ENCODE measurements around the gene NCCRP1.

The NCCRP1 gene

DNA sequence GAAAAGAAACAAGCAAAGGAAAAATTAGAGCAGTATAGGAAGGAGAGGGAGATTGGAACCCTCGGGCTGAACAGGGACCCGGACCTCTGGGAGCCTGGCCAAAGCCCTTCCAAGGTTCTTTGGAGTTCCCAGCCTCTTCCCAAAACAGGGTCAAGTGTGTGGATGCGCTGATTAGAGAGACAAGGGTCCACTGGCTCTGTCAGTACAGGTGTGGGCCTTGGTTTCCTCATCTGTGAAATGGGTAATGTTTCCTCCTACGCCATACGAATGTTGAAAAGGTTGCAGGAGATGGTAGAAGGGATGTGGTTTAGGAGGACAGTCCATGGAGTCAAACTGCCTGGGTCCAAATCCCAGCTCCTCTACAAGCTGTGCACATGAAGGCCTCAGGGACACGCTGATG, 9.4 kb downstream of the NCCRP1 start:
- TF ChIP-seq EZH2phosphoT487 (IDR thresholded peaks at IDR 0.05; ENCODE audit: borderline replicate concordance) (no peak), CTCF (conservative IDR thresholded peaks at IDR 0.05; ENCODE audit: low read length) (no peak)

GRCh38 chr19:39207293-39207836, 10.6 kb downstream of the NCCRP1 start:
- no peaks in the 10 kb centered on the region for H3K27me3 ChIP-seq (ENCODE audit: insufficient read depth, low read length, poor library complexity, severe bottlenecking)
- no peaks in the 10 kb centered on the region for H3F3A ChIP-seq (ENCODE audit: low read depth)
- H2AFZ ChIP-seq (ENCODE audit: low read length): no peak overlapping the region
- H3K79me2 ChIP-seq (ENCODE audit: insufficient read depth, low read length): no peaks in the 10 kb centered on the region
- H3K9me3 ChIP-seq (ENCODE audit: insufficient read depth, low read depth, low read length): no peaks in the 10 kb centered on the region
- H3K4me1 ChIP-seq (ENCODE audit: insufficient read depth, low read length, poor library complexity, severe bottlenecking): no peaks in the 10 kb centered on the region
- no peaks in the 10 kb centered on the region for H3K9me2 ChIP-seq (replicated peaks; ENCODE audit: low read depth, low read length)
- H3K4me3 ChIP-seq (ENCODE audit: low read length, poor library complexity, severe bottlenecking): no peak overlapping the region
- TF ChIP-seq EZH2phosphoT487 (IDR thresholded peaks at IDR 0.05; ENCODE audit: borderline replicate concordance): no peak
- TF ChIP-seq CTCF (conservative IDR thresholded peaks at IDR 0.05; ENCODE audit: low read length): no peak
- no peaks in the 10 kb centered on the region for H4K20me1 ChIP-seq (ENCODE audit: insufficient read depth, low read length, poor library complexity, severe bottlenecking)
- H3K4me2 ChIP-seq (ENCODE audit: low read depth, low read length, poor library complexity, severe bottlenecking): no peak overlapping the region
- no peak overlapping the region for H3K9ac ChIP-seq (ENCODE audit: low read depth, low read length, poor library complexity, severe bottlenecking)
- H3K36me3 ChIP-seq (ENCODE audit: insufficient read depth, low read length): no peaks in the 10 kb centered on the region

More for the DNA sequence above, 9.4 kb downstream of the NCCRP1 start:
- Histone ChIP-seq H3K4me1 (ENCODE audit: insufficient read depth, low read length, poor library complexity, severe bottlenecking) (no peaks in the 10 kb centered on the region), H3K4me2 (ENCODE audit: low read depth, low read length, poor library complexity, severe bottlenecking) (no peak overlapping the region), H3K9ac (ENCODE audit: low read depth, low read length, poor library complexity, severe bottlenecking) (no peak overlapping the region), H3K36me3 (ENCODE audit: insufficient read depth, low read length) (no peaks in the 10 kb centered on the region), H3F3A (ENCODE audit: low read depth) (no peaks in the 10 kb centered on the region), H3K9me2 (replicated peaks; ENCODE audit: low read depth, low read length) (no peaks in the 10 kb centered on the region), H3K9me3 (ENCODE audit: insufficient read depth, low read depth, low read length) (no peaks in the 10 kb centered on the region), H3K79me2 (ENCODE audit: insufficient read depth, low read length) (no peaks in the 10 kb centered on the region), H3K4me3 (ENCODE audit: low read length, poor library complexity, severe bottlenecking) (no peak overlapping the region), H3K27me3 (ENCODE audit: insufficient read depth, low read length, poor library complexity, severe bottlenecking) (no peaks in the 10 kb centered on the region), H2AFZ (ENCODE audit: low read length) (no peak overlapping the region), H4K20me1 (ENCODE audit: insufficient read depth, low read length, poor library complexity, severe bottlenecking) (no peaks in the 10 kb centered on the region)

GRCh38 chr19:39208175-39208795, 11.5 kb downstream of the NCCRP1 start:
- H3K79me2 ChIP-seq (ENCODE audit: insufficient read depth, low read length): no peaks in the 10 kb centered on the region
- no peaks in the 10 kb centered on the region for H3K36me3 ChIP-seq (ENCODE audit: insufficient read depth, low read length)
- no peaks in the 10 kb centered on the region for H3F3A ChIP-seq (ENCODE audit: low read depth)
- no peak overlapping the region for H3K9ac ChIP-seq (ENCODE audit: low read depth, low read length, poor library complexity, severe bottlenecking)
- H2AFZ ChIP-seq (ENCODE audit: low read length): no peak overlapping the region; the same call in 1 of the 2 replicates
- no peaks in the 10 kb centered on the region for H3K4me1 ChIP-seq (ENCODE audit: insufficient read depth, low read length, poor library complexity, severe bottlenecking)
- H3K9me3 ChIP-seq (ENCODE audit: insufficient read depth, low read depth, low read length): no peaks in the 10 kb centered on the region
- no peaks in the 10 kb centered on the region for H3K9me2 ChIP-seq (replicated peaks; ENCODE audit: low read depth, low read length)
- no peak overlapping the region for H3K4me3 ChIP-seq (ENCODE audit: low read length, poor library complexity, severe bottlenecking)
- no peaks in the 10 kb centered on the region for H4K20me1 ChIP-seq (ENCODE audit: insufficient read depth, low read length, poor library complexity, severe bottlenecking)
- TF ChIP-seq CTCF (conservative IDR thresholded peaks at IDR 0.05; ENCODE audit: low read length) (no peak), EZH2phosphoT487 (IDR thresholded peaks at IDR 0.05; ENCODE audit: borderline replicate concordance) (no peak)
- no peaks in the 10 kb centered on the region for H3K27me3 ChIP-seq (ENCODE audit: insufficient read depth, low read length, poor library complexity, severe bottlenecking)
- H3K4me2 ChIP-seq (ENCODE audit: low read depth, low read length, poor library complexity, severe bottlenecking): no peak overlapping the region

All from Loucy (cell line).